ENCODE results near the gene KLHL35. TPM values are rescaled to one million over a fixed set of nuclear protein-coding genes. Genes with fewer than 3 reads are reported as not detected.

Gene KLHL35
- total RNA-seq, 1 donor from 2014 or later, result 12.5 TPM

DNA sequence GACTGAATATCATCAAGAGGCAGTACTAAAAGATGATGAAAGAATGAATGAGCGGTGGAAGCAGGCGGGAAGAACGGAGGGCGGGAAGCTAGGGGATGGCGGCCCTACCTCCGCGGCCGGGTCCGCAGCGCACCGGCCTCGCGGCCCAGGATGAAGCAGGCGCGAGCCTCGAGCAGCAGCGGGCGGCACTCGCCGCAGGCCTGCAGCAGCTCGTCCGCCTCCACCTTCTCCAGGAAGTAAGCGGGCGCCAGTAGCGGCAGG lies 3.4 kb downstream of the KLHL35 start:
- H3K4me3 Mint-ChIP-seq (ENCODE audit: unreplicated experiment), result peak overlapping the region; percentile 69
- peaks cover 21% of the 10 kb centered on the region for H3K4me1 Mint-ChIP-seq (ENCODE audit: low read depth)
- H3K36me3 Mint-ChIP-seq (ENCODE audit: low read depth), result peaks cover 4% of the 10 kb centered on the region
- DNase-seq (ENCODE audit: low spot score), result no peak
- TF ChIP-seq, protein P1, sequence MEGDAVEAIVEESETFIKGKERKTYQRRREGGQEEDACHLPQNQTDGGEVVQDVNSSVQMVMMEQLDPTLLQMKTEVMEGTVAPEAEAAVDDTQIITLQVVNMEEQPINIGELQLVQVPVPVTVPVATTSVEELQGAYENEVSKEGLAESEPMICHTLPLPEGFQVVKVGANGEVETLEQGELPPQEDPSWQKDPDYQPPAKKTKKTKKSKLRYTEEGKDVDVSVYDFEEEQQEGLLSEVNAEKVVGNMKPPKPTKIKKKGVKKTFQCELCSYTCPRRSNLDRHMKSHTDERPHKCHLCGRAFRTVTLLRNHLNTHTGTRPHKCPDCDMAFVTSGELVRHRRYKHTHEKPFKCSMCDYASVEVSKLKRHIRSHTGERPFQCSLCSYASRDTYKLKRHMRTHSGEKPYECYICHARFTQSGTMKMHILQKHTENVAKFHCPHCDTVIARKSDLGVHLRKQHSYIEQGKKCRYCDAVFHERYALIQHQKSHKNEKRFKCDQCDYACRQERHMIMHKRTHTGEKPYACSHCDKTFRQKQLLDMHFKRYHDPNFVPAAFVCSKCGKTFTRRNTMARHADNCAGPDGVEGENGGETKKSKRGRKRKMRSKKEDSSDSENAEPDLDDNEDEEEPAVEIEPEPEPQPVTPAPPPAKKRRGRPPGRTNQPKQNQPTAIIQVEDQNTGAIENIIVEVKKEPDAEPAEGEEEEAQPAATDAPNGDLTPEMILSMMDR (IDR thresholded peaks at IDR 0.05), result no peak
- H3K27ac Mint-ChIP-seq (ENCODE audit: unreplicated experiment), result peak overlapping the region; percentile 68
- peaks cover 3% of the 10 kb centered on the region for H3K9me3 Mint-ChIP-seq (ENCODE audit: low read depth)
- H3K27me3 Mint-ChIP-seq (ENCODE audit: low read depth), result peaks cover 3% of the 10 kb centered on the region

DNA sequence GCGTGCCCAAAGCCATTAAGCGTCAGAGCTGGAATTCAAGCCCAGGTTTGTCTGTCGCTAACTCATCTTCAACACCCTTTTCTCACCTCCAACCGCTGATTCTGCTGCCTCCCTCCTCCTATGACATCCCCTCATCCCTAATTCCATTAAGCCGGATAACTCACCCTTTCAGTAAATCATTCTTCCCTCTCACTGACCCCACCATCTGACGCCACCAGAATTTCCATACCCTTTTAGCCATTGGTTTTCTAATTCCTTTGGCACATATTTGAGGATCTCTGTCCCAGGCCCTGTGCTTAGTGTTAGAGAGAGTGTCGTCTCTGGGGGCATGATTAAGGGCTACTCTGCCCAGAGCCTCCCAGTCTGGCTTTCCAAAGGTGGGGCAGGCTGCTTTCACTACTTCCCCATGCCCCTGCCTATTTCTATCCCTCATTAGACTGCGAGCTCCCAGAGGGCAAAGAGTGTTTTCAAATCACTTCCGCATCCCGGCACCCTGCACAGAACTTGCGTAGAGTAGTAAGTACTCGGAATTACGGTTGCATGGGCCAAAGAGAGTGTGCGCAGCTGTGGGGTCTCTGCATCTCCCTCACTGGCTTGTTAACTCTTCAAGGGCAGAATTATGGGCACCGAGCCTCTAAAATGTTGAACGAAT lies 3.9 kb downstream of the KLHL35 start:
- no peak for DNase-seq (ENCODE audit: low spot score)
- H3K9me3 Mint-ChIP-seq (ENCODE audit: low read depth), result peaks cover 3% of the 10 kb centered on the region
- peaks cover 3% of the 10 kb centered on the region for H3K27me3 Mint-ChIP-seq (ENCODE audit: low read depth)
- H3K4me3 Mint-ChIP-seq (ENCODE audit: unreplicated experiment), result peak overlapping the region; percentile 69
- H3K27ac Mint-ChIP-seq (ENCODE audit: unreplicated experiment), result peak overlapping the region; percentile 68
- TF ChIP-seq, protein P1 (IDR thresholded peaks at IDR 0.05), result no peak
- peaks cover 25% of the 10 kb centered on the region for H3K4me1 Mint-ChIP-seq (ENCODE audit: low read depth)
- H3K36me3 Mint-ChIP-seq (ENCODE audit: low read depth), result peaks cover 4% of the 10 kb centered on the region

DNA sequence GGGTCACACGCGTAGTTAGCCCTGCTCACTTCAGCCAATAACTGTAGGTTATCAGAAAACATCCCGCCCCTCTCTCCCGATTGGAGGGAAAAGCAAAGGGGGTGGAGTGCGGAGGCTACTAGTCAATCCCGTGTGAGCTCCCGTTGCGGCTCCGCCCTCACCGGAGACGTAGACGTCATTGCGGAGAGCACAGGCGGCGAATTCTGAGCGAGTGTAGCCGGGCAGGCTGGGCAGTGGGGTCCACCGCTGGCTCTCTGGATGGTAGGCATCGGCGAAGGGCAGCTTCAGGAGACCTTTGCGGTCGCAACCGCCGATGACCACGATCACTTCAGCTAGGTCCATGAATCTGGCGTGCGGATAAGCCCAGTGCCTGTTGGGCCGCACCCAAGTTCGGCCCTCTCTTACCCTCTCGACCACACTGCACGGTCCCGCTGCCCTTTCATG lies 4.7 kb downstream of the KLHL35 start:
- peak overlapping the region; percentile 69 for H3K4me3 Mint-ChIP-seq (ENCODE audit: unreplicated experiment)
- DNase-seq (ENCODE audit: low spot score), result no peak
- H3K9me3 Mint-ChIP-seq (ENCODE audit: low read depth), result peaks cover 3% of the 10 kb centered on the region

DNA sequence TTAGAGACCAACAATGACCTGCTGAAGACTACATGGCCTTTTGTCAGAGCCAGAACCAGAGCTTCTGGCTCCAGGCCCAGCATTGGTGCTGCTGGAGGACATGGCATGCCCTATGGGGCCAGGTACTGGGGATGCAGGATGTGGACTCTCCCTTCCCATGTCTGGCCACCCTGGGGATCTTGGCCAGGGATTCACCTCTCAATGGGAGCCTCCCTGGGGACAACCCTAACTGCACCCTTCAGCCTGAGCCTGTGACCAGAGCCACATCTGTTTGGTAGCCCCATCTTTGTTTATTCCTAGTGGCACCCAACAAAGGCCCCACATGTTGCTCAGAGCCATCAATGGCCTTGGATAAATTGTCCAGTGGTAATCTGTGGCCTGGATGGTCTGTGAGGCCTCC lies 5.8 kb downstream of the KLHL35 start:
- H3K27me3 Mint-ChIP-seq (ENCODE audit: low read depth), result peaks cover 2% of the 10 kb centered on the region
- peaks cover 38% of the 10 kb centered on the region for H3K4me1 Mint-ChIP-seq (ENCODE audit: low read depth)
- H3K36me3 Mint-ChIP-seq (ENCODE audit: low read depth), result peaks cover 4% of the 10 kb centered on the region
- no peak overlapping the region for H3K4me3 Mint-ChIP-seq (ENCODE audit: unreplicated experiment)
- no peak for DNase-seq (ENCODE audit: low spot score)
- no peak overlapping the region for H3K27ac Mint-ChIP-seq (ENCODE audit: unreplicated experiment)
- peaks cover 3% of the 10 kb centered on the region for H3K9me3 Mint-ChIP-seq (ENCODE audit: low read depth)
- TF ChIP-seq, protein P1 (IDR thresholded peaks at IDR 0.05), result no peak

More for the DNA sequence above, 4.7 kb downstream of the KLHL35 start:
- peaks cover 28% of the 10 kb centered on the region for H3K4me1 Mint-ChIP-seq (ENCODE audit: low read depth)
- peaks cover 3% of the 10 kb centered on the region for H3K27me3 Mint-ChIP-seq (ENCODE audit: low read depth)
- TF ChIP-seq, protein P1 (IDR thresholded peaks at IDR 0.05), result no peak
- H3K27ac Mint-ChIP-seq (ENCODE audit: unreplicated experiment), result peak overlapping the region; percentile 63
- H3K36me3 Mint-ChIP-seq (ENCODE audit: low read depth), result peaks cover 4% of the 10 kb centered on the region

DNA sequence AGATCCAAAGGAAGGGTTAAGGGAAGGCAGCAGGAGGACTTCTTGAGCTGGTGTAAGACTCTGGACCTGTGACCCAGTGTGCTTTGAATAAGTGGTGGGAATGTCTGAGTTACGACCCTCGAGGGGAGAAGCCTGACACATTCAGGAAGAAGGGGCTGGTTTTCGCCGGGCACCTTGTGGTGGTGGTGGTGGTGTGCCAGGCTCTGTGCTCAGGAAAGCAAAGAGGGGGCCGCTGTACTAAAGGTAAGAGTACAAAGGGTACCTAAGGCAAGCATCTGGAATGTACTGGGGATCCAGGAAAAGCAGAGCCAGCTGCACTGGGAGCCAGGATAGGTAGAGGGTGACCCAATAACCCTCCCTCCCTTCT lies 6.3 kb downstream of the KLHL35 start:
- H3K9me3 Mint-ChIP-seq (ENCODE audit: low read depth), result peaks cover 3% of the 10 kb centered on the region
- H3K27ac Mint-ChIP-seq (ENCODE audit: unreplicated experiment), result no peak overlapping the region
- H3K4me3 Mint-ChIP-seq (ENCODE audit: unreplicated experiment), result no peak overlapping the region
- peaks cover 4% of the 10 kb centered on the region for H3K36me3 Mint-ChIP-seq (ENCODE audit: low read depth)
- H3K27me3 Mint-ChIP-seq (ENCODE audit: low read depth), result no peaks in the 10 kb centered on the region
- DNase-seq (ENCODE audit: low spot score), result no peak
- peaks cover 43% of the 10 kb centered on the region for H3K4me1 Mint-ChIP-seq (ENCODE audit: low read depth)
- TF ChIP-seq, protein P1 (IDR thresholded peaks at IDR 0.05), result no peak
